Measurements from ENCODE around the gene LCK.

Gene LCK

GRCh38 chr1:32250893-32251716, at the start of gene LCK:
LCK (plus strand) TSS chr1:32251265; CDS start chr1:32274330, 23,065 bp downstream.
- peak; percentile 66 for DNase-seq

GRCh38 chr1:32204943-32205361, 46.1 kb upstream of the LCK start:
- no peak for DNase-seq

- DNase-seq = peak; percentile 85
These were observed 45.4 kb upstream of the LCK start, which contains the start of gene IQCC for GRCh38 chr1:32205401-32206370. IQCC (plus strand) TSS chr1:32205671; CDS start chr1:32205682, 11 bp downstream.

- DNase-seq = no peak
These were observed 42.6 kb upstream of the LCK start for GRCh38 chr1:32208469-32208868.

DNA sequence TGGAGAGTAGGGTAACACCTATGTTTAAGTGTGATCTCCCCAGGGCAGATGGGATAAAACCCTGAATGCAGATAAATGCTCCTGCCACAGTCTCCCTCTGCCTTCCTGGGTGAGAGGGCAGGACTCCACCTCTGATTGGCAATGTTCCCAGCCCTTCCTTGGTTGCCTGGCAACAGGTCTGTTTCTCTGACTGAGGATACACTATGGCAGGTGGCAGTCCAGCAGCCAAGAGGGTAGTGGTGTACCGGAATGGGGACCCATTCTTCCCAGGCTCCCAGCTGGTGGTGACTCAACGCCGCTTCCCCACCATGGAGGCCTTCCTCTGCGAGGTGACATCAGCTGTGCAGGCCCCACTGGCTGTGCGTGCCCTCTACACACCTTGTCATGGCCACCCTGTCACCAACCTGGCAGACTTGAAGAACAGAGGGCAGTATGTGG, 42.2 kb upstream of the LCK start, which contains the start of gene DCDC2B:
DCDC2B (plus strand) TSS at position 199 of the 438 bp plus-strand sequence; CDS start at position 204, 5 bp downstream.
- no peak for DNase-seq

DNA sequence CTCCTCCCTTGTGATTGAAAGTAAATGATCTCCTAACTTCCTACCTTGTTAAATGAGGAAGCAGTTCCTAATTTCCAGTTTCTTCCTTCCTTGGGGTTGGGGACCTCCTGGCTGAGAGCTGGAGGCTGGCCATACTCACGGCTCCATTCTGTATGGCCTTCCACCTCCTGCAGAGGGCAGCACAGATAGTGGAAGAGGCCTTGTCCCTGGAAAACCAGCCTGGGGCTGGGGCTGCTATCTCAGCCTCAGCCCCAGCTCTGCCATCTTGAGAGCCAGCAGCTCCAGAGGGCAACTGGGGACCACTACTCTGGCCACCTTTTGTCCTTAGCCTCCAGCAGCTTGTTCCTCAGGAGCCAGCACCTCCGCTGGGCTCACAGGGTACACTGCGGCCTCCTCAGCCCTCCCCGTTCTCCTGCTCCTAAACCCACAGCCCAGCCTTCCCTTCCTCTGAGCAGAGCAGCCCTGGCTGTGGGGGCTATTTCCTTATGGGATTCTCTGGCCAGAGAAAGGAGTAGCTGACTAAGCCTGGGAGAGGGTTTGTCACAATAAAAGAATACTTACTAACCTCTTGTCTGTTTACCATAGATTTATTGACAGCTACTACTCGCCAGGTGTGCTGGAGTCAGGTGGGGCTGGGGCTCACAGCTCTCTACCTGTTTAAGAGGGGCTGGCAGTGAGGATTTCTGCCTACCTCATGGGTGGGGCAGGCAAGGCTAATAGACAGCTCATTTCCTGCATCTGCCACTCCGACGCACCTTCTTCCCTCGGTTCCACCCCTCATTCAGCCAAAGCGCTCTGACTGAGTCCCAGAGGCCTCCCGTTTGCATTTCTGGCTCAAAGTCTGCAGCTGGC, 35.2 kb upstream of the LCK start:
- peak; percentile 51 for DNase-seq

DNA sequence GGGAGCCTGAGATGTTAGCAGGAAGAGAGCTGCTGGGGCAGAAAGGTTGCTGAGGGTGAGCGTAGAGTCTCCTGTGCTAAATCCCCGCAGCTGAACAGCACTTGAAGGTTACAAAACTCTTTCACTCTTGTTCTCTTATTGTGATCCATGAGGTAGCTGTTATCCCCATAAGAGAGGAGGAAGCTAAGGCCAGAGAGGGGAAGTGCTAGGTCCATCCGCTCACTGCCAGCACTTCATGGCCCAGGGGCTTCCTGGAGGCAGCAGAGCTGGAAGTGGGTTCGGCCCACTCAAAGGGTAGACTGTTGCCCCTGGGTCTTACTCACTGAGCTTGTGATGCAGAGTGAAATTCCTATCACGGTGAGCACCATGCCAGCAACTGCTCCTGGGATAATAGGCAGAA, 34.5 kb upstream of the LCK start:
- DNase-seq = no peak

DNA sequence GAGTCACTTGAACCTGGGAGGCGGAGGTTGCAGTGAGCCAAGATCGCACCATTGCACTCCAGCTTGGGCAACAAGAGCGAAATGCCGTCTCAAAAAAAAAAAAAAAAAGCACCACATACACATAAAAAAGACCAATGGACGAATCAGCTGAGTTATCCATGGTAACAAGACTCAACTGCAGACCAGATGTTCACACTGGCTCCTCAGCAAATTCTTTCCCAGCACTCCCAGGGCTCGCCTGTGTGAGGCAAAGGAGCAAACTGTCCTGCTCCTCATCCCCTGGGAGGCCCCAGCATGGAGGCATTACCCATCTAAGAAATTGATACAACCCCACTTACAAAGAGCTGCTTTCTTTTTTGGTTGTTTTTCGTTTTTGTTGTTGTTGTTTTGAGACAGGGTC, 32.0 kb upstream of the LCK start:
- no peak for DNase-seq

GRCh38 chr1:32220746-32221580, 30.1 kb upstream of the LCK start:
- no peak for DNase-seq

GRCh38 chr1:32221581-32221979, 29.5 kb upstream of the LCK start:
- no peak for DNase-seq

DNA sequence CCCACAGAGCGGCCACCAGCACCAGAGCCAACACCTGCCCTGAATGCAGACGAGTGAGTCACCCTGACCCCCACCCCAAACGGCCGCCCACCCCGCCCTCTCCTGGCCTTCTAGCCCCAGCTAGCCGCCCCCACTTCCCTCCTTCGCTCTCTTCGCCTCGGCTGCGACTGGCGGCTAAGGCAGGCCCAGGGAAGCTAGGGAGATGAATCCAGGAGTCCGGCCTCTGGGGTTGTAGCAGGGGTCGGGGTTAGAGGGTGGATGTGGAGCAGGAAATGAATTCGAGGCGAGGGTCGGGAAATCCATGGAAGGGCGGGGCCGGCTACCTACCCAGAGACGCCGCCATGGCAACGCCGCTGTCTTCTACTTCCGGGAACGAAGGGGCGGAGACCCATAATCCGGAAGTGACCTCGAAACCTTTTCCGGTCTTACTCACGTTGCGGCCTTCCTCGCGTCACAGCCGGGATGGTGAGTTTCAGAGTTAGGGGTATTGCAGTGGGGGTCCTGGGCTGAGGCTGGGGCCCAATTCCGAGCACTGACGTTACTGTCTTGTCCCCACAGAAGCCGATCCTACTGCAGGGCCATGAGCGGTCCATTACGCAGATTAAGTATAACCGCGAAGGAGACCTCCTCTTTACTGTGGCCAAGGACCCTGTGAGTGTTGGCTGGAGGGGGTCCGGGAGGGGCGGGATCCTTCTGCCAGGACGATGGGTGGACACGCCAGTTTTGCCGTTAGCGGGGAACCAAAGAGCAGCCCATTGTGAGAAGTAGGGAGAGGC, 28.9 kb upstream of the LCK start, which contains the start of the genes EIF3I and TMEM234:
EIF3I (plus strand) TSS at position 428 of the 776 bp plus-strand sequence; CDS start at position 463, 35 bp downstream.
TMEM234 (minus strand) TSS at position 374 of the 776 bp plus-strand sequence; CDS start at position 343, 31 bp downstream.
- peak; percentile 86 for DNase-seq

GRCh38 chr1:32223683-32224082, 27.4 kb upstream of the LCK start:
- DNase-seq = no peak

- DNase-seq = no peak
These were observed 26.8 kb upstream of the LCK start for GRCh38 chr1:32224285-32224684.

- no peak for DNase-seq
These were observed 22.3 kb upstream of the LCK start for GRCh38 chr1:32228771-32229170.

DNA sequence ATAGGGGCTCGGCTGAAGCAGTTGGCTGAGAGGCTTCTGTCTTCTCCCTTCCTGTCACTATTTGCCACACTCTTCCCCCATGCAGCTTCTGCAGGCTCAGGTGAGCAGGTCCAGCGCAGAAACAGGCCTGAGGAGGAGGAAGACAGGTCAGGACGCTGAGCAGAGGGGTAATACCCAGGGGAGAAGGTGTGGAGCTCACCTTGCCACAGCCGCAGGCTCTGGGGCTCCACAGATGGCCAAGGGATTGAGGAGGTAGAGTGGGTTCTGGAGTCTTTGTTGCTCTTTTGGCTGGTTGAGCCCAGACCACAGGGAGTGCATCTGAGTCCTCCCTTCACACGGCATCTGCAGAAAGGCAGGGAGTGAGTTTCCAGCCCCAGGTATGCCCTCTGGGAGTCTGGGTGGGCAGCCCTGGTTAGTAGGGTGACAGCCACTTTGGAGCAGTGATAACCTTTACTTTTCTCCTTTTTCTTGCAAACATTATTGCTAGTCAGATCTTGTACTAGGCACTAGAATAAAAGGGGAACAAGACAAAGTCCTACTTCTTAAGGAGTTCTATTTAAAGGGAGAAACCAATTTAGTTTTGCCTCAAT, 19.1 kb upstream of the LCK start:
- no peak for DNase-seq

DNA sequence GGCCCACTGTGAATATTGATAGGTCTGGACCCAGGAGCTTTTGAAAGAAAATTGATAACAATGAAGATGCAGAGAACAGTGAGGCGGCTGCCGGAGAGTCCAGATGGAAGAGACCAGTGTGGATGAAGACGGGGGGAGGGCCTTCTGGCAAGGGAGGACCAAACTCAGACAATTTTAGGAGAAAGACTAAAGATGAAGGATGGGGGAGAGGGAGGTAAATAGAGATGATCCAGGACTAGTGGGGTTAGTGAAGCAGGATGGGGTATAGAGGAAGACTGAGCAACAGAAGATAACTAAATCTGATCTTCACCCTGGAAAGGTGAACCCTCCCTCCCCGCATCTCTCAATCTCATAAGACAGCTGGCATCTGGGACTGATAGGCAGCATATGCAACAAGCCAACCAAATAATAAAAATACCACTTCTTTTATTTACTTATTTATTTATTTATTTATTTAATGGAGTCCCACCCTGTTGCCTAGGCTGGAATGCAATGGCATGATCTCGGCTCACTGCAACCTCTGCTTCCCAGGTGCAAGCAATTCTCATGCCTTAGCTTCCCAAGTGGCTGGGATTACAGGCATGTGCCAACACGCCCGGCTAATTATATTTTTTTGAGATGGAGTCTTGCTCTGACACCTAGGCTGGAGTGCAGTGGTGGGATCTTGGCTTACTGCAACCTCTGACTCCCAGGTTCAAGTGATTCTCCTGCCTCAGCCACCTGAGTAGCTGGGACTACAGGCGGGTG, 18.3 kb upstream of the LCK start:
- DNase-seq = no peak

DNA sequence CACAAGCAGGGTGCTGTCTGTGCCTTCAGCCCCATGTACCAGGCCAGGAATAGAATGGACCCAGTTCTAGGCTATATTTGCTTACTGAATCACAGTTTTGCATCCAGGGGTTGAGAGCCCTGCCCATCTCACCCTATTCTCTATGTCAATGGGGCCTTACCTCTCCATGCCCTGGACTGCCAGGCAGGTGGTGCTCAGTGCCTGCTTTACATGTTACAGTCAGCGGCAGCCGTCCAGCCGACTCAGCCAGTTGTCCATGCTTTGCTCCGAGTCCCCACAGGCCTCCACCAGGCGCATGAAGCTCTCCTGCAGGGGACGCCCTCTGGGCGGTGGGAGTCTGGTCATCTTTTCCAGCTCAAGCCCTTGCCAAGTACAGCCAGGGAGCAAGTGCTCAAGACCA, 16.3 kb upstream of the LCK start:
- no peak for DNase-seq

DNA sequence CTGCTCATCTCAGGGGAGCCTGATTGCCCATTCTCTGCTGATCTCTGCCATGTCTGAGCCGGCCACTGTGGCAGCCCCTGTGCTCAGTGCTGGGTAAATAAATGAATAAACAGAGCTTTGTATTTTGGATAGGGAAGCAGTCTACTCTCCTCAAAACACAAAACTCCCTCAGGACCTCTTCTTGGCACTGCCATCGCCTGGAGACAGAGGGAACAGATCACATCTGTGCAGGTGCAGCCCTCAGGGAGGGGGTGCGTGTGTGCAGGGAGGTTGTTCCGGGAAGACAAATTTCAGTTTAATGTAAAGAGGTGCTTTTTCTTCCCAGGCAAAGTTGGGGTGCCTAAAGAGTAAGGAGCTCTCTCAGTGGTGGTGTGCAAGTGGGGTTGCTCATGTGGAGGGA, 11.7 kb upstream of the LCK start:
- no peak for DNase-seq

- DNase-seq = no peak
These were observed 11.3 kb upstream of the LCK start for GRCh38 chr1:32239790-32240139.
